GM12865 (cell line): ENCODE data around the gene SLC1A6.

Experiments
- DNase-seq: peaks from one replicate; pipeline ENCODE4 v3.0.0; 2010; ENCODE audit warnings: low read depth
- H3K4me3 ChIP-seq: 2 replicates; pipeline ENCODE4 v1.5.1; 2011; ENCODE audit warnings: mild to moderate bottlenecking, low read depth, low read length, control low read depth
- CTCF ChIP-seq: IDR thresholded peaks from 2 replicates; pipeline ENCODE4 v1.5.1; 2011; ENCODE audit warnings: low read length, control low read depth, low read depth, inconsistent platforms; ENCODE audit not compliant: insufficient read depth; ENCODE audit errors: missing control alignments

SLC1A6 gene

GRCh38 chr19:14901675-14902260, 77.9 kb downstream of the SLC1A6 start:
- no peak for DNase-seq
- TF ChIP-seq CTCF = no peak
- no peak overlapping the region for H3K4me3 ChIP-seq
